Panc1 (cell line): ENCODE measurements around the gene DHX8. TPM values are rescaled to one million over a fixed set of nuclear protein-coding genes. Genes with fewer than 3 reads are reported as not detected.

Source experiments
- ATAC-seq: fragments of 200-7000 bp; cut with Tn5 transposase; 2 replicates; pipeline ENCODE4 v1.9.1; 2020; ENCODE audit warnings: mild to moderate bottlenecking, moderate library complexity
- Bru-seq: library from RNA; stranded (reverse); fragments of 400-500 nt; gene quantifications from one replicate; lab custom pipeline; 2021; lab: Mats Ljungman, UMichigan
- BruChase-seq, 2 experiments: library from RNA; stranded (reverse); fragments of 400-500 nt; gene quantifications; one replicate each; lab custom pipeline; 2021; lab: Mats Ljungman, UMichigan
- BruUV-seq: library from RNA; stranded (reverse); fragments of 400-500 nt; replicated peaks from 2 replicates; lab custom pipeline; 2021; lab: Mats Ljungman, UMichigan
- CTCF ChIA-PET: fragments of 300-600 bp; sonication (Branson Sonifier 250); formaldehyde crosslinking; loops from one replicate; lab custom pipeline; 2022; ENCODE audit warnings: antibody characterized with exemption; lab: Charles Lee
- POLR2A ChIA-PET: fragments of 300-600 bp; sonication (Branson Sonifier 250); formaldehyde crosslinking; loops from one replicate; lab custom pipeline; 2022; ENCODE audit warnings: antibody characterized with exemption; lab: Charles Lee
- DNase-seq: peaks from one replicate; pipeline ENCODE4 v3.0.0-alpha.2; 2010; ENCODE audit warnings: low read depth, low spot score
- H3K27ac ChIP-seq: 2 replicates; pipeline ENCODE4 v1.5.1; 2011; ENCODE audit warnings: mild to moderate bottlenecking, low read length, inconsistent platforms
- H3K27me3 ChIP-seq: fragments of 200-500 bp; sonication (Bioruptor generic); 2 replicates; pipeline ENCODE4 v1.6.0; 2014; ENCODE audit warnings: low read length, inconsistent platforms; ENCODE audit not compliant: control insufficient read depth, insufficient read depth
- H3K36me3 ChIP-seq: fragments of 200-500 bp; sonication (Bioruptor generic); 2 replicates; pipeline ENCODE4 v1.5.1; 2014; ENCODE audit warnings: inconsistent platforms, mild to moderate bottlenecking, low read length, moderate library complexity; ENCODE audit not compliant: control insufficient read depth, insufficient read depth
- H3K4me1 ChIP-seq: 2 replicates; pipeline ENCODE4 v1.5.1; 2011; ENCODE audit warnings: inconsistent platforms, mild to moderate bottlenecking, low read length, moderate library complexity; ENCODE audit not compliant: control insufficient read depth, insufficient read depth
- H3K4me3 ChIP-seq, 2 experiments: 2 replicates each; pipeline ENCODE4 v1.5.1; 2011 to 2012; ENCODE audit warnings: low read depth in 2 of 2, low read length in 2 of 2, mild to moderate bottlenecking in 2 of 2, inconsistent platforms in 1 of 2, moderate library complexity in 1 of 2
- H3K9me3 ChIP-seq: fragments of 200-500 bp; sonication (Bioruptor generic); 2 replicates; pipeline ENCODE4 v1.5.1; 2014; ENCODE audit warnings: low read depth, mild to moderate bottlenecking, inconsistent platforms, low read length, moderate library complexity; ENCODE audit not compliant: control insufficient read depth, insufficient read depth
- POLR2AphosphoS5 ChIP-seq: IDR thresholded peaks from 2 replicates; pipeline ENCODE4 v1.6.1; 2012; ENCODE audit warnings: mild to moderate bottlenecking, low read depth, low read length, moderate library complexity
- REST ChIP-seq, 2 experiments: IDR thresholded peaks; 2 replicates each; pipeline ENCODE4 v1.6.1; 2011 to 2012; ENCODE audit warnings: low read depth in 2 of 2, control low read depth in 1 of 2, low read length in 1 of 2, mild to moderate bottlenecking in 1 of 2, moderate library complexity in 1 of 2; ENCODE audit not compliant: insufficient read depth in 1 of 2
- SIN3A ChIP-seq: IDR thresholded peaks from 2 replicates; pipeline ENCODE4 v1.6.1; 2012; ENCODE audit warnings: low read depth, mild to moderate bottlenecking, low read length, moderate library complexity, borderline replicate concordance; ENCODE audit not compliant: insufficient read depth
- TCF7L2 ChIP-seq: IDR thresholded peaks from 2 replicates; pipeline ENCODE4 v1.6.1; 2011; ENCODE audit warnings: mild to moderate bottlenecking, low read depth, low read length, inconsistent platforms
- in situ Hi-C: cut with HindIII; loops from 2 replicates; pipeline ENCODE4 v1.10.0; 2016; ENCODE audit warnings: low sequenced_read_pairs, low pct_unique_long_range_greater_than_20kb
- intact Hi-C: fragments of 100-400 bp; cut with micrococcal nuclease; formaldehyde crosslinking; loops from one replicate; pipeline ENCODE4 v1.10.0; 2022; ENCODE audit not compliant: unreplicated experiment
- long read RNA-seq: library from polyadenylated mRNA; unstranded; transcript quantifications from one replicate; pipeline ENCODE4 v2.0.0, GENCODE V29; 2021; ENCODE audit not compliant: unreplicated experiment
- polyA plus RNA-seq: library from polyadenylated mRNA; unstranded; fragments of >200 nt; gene quantifications from one replicate; pipeline ENCODE4 v1.2.1, GENCODE V29; 2012; ENCODE audit warnings: missing spikeins; ENCODE audit not compliant: insufficient read length
- total RNA-seq: library from RNA; stranded (reverse); gene quantifications from one replicate; pipeline ENCODE4 v1.2.1, GENCODE V29; 2021; ENCODE audit not compliant: unreplicated experiment
- TF ChIP-seq, protein P1 (sequence below): fragments of 450-650 bp; IDR thresholded peaks from 2 replicates; pipeline ENCODE4 v1.5.1; 2017; ENCODE audit warnings: mild to moderate bottlenecking

Gene DHX8
- total RNA-seq, result 45.6 TPM
- polyA plus RNA-seq, result 24.2 TPM
- percentile 71 among the genes with signal in this experiment for Bru-seq, nascent RNA
- BruChase-seq, experiment 1, labeled RNA remaining after a 2-hour chase, result percentile 73 among the genes with signal in this experiment
- BruChase-seq, experiment 2, labeled RNA remaining after a 6-hour chase, result percentile 80 among the genes with signal in this experiment
- long read RNA-seq, full-length matches to known transcripts, result 33 of 49 reads
- long read RNA-seq, partial matches to known transcripts, result 4 of 49 reads
- long read RNA-seq, other reads (novel, unspliced or antisense), result 12 of 49 reads

DNA sequence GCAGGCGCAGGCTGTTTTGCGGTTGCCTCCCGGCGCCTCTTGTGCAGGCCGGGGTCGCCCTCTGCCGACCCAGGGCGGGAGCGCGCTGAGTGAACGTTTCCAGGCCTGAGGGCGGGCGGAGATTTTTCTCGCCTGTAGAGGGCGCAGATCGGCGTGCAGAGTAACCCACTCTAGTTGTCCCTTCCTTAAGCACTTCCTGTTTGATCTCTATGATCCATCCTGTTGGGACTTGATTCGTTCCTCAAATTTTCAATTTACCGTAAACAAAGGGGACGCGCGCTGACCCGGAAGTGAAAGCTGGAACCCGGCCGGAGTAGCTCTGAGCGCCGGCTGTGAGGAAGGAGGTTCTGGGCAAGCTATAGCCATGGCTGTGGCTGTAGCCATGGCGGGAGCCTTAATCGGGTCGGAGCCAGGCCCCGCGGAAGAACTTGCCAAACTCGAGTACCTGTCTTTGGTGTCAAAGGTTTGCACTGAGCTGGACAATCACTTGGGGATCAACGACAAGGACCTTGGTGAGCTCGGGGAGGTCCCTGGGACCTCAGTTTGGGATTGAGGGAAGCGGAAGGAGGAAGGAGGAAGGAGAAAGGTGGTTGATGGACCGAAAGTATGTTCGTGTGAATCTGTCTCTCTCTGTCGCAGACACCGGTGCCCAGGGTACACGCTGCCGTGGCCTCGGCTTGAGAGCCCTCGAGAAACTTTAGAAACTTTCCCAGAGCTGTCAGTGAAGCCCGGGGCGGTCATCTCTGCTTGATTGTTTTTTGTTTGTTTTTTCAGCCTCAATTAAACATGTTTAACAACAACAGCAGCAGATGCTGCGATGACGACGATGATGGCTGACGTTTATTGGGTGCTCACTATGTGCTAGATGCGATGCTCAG is at the start of gene DHX8:
Gene DHX8 (plus strand): TSS at position 302 of the 878 bp plus-strand sequence. CDS start 63 bp downstream, at position 365.
- H3K4me3 ChIP-seq, result peak within 1 kb of the TSS; percentile 92 to 98
- H3K27ac ChIP-seq, result peak within 1 kb of the TSS; percentile 94
- TSS peak; percentile 90 for BruUV-seq
- in situ Hi-C loops, result no loop called here
- intact Hi-C loops, result loop anchor here (1.0 kb wide), 1 partner anchor 90 kb away; no protein-coding TSS in a partner anchor
- peak; percentile 91 for DNase-seq
- ChIA-PET CTCF (interaction anchor here (0.6 to 2.7 kb wide), 9 partner anchors 12 to 188 kb away, joined by 3 to 17 read pairs (median 4); partner anchors contain the start of gene ARL4D), POLR2A (interaction anchor here (0.5 to 1.0 kb wide), 4 partner anchors 30 to 123 kb away, joined by 3 to 7 read pairs (median 5); partner anchors contain the start of gene ARL4D)
- peaks cover 9% of the 10 kb centered on the region; the same call in 1 of the 2 replicates for H3K4me1 ChIP-seq
- peaks cover 3% of the 10 kb centered on the region; the same call in 1 of the 2 replicates for H3K36me3 ChIP-seq
- no peaks in the 10 kb centered on the region for H3K9me3 ChIP-seq
- TF ChIP-seq SIN3A (no peak), TCF7L2 (peak; percentile 62), POLR2AphosphoS5 (peak; percentile 52; the same call in 1 of the 2 replicates), REST (IDR thresholded peaks at IDR 0.05; ENCODE audit: insufficient read depth in 1 of 2, low read depth in 2 of 2, low read length in 1 of 2) (no peak)
- TF ChIP-seq, protein P1, sequence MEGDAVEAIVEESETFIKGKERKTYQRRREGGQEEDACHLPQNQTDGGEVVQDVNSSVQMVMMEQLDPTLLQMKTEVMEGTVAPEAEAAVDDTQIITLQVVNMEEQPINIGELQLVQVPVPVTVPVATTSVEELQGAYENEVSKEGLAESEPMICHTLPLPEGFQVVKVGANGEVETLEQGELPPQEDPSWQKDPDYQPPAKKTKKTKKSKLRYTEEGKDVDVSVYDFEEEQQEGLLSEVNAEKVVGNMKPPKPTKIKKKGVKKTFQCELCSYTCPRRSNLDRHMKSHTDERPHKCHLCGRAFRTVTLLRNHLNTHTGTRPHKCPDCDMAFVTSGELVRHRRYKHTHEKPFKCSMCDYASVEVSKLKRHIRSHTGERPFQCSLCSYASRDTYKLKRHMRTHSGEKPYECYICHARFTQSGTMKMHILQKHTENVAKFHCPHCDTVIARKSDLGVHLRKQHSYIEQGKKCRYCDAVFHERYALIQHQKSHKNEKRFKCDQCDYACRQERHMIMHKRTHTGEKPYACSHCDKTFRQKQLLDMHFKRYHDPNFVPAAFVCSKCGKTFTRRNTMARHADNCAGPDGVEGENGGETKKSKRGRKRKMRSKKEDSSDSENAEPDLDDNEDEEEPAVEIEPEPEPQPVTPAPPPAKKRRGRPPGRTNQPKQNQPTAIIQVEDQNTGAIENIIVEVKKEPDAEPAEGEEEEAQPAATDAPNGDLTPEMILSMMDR, result peak; percentile 99
- no peaks in the 10 kb centered on the region for H3K27me3 ChIP-seq
- peak; percentile 99 for ATAC-seq

GRCh38 chr17:43434902-43435319 is 48.9 kb upstream of the DHX8 start:
- Histone ChIP-seq H3K27ac (no peak overlapping the region; the same call in 1 of the 2 replicates), H3K9me3 (no peaks in the 10 kb centered on the region), H3K4me3 (no peak overlapping the region), H3K36me3 (no peaks in the 10 kb centered on the region), H3K4me1 (peaks cover 2% of the 10 kb centered on the region), H3K27me3 (no peaks in the 10 kb centered on the region)
- ChIA-PET POLR2A (no interaction called here), CTCF (no interaction called here)
- BruUV-seq, result no TSS peak
- intact Hi-C loops (no loop called here), in situ Hi-C loops (no loop called here)
- ATAC-seq (peak; percentile 87), DNase-seq (no peak)
- no peak for TF ChIP-seq REST (IDR thresholded peaks at IDR 0.05; ENCODE audit: insufficient read depth in 1 of 2, low read depth in 2 of 2, low read length in 1 of 2)
- TF ChIP-seq TCF7L2, result peak; percentile 95
